Activated CD4-positive, alpha-beta T cell treated with anti-CD3 and anti-CD28 coated beads for 4 hours (primary cell): ENCODE data around the gene TMPRSS7.

Source experiments
- DNase-seq, 2 donors: peaks; one replicate each; pipeline ENCODE4 v3.0.0-alpha.2; 2020

TMPRSS7 gene, protein sequence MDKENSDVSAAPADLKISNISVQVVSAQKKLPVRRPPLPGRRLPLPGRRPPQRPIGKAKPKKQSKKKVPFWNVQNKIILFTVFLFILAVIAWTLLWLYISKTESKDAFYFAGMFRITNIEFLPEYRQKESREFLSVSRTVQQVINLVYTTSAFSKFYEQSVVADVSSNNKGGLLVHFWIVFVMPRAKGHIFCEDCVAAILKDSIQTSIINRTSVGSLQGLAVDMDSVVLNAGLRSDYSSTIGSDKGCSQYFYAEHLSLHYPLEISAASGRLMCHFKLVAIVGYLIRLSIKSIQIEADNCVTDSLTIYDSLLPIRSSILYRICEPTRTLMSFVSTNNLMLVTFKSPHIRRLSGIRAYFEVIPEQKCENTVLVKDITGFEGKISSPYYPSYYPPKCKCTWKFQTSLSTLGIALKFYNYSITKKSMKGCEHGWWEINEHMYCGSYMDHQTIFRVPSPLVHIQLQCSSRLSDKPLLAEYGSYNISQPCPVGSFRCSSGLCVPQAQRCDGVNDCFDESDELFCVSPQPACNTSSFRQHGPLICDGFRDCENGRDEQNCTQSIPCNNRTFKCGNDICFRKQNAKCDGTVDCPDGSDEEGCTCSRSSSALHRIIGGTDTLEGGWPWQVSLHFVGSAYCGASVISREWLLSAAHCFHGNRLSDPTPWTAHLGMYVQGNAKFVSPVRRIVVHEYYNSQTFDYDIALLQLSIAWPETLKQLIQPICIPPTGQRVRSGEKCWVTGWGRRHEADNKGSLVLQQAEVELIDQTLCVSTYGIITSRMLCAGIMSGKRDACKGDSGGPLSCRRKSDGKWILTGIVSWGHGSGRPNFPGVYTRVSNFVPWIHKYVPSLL

DNA sequence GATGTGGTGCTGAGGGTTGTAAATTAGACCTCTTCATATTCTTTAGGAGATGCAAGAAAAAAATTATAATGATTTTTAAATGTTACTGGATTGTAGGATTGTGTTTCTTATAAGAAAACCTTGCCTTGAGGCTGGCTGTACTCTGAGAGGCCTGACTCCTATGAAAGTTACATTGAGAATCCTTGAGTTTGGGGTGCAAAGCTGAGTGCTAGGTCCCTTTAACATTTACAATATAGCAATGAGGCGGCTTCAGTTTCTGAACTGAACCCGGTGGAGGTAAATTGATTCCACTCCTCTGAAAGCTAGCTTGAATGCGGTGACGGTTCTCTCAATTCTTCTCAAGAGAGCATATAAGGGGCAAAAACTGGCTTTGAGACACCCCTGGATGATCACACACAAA lies at the start of gene TMPRSS7:
TMPRSS7 (plus strand) TSS at position 301 of the 400 bp plus-strand sequence. CDS start 110 bp downstream, outside the sequence.
- no peak for DNase-seq

DNA sequence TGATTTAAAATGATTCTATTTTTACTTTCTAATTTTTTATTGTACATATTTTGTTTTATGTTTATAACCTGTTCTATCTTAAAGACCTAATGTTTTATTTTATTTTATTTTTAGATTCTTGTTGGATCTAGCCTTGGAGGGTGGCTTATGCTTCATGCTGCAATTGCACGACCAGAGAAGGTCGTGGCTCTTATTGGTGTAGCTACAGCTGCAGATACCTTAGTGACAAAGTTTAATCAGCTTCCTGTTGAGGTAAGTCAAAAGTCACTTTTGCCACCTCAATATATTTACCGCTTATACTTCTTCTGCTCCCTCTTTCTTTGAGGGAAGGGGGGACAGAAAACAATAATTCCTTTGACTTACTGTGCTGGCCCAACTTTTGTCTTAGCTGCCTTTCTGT lies 47.7 kb upstream of the TMPRSS7 start:
- no peak for DNase-seq

- DNase-seq = no peak
Measured at GRCh38 chr3:111989061-111989678, 45.4 kb upstream of the TMPRSS7 start.

DNA sequence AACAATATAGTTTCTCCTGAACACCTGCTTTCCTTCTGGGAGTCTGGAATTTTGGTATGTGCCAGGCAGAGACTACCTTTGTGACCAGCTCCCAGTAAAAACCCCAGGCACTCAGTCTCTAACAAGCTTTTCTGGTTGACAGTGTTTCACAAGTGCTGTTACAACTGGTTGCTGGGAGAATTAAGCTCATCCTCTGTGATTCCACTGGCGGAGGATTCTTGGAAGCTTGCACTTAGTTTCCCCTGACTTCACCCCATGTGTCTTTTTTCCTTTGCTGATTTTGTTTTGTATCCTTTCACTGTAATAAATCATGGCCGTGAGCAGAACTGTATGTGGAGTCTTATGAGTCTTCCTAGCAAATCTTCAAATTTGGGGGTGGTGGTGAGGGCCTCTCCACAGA lies 41.5 kb upstream of the TMPRSS7 start:
- DNase-seq = no peak

- no peak for DNase-seq
Measured at GRCh38 chr3:111998636-111999483, 35.7 kb upstream of the TMPRSS7 start, which contains the start of gene TAGLN3. Gene TAGLN3, plus strand, starts transcription at chr3:111998922. Its CDS starts 501 bp downstream, at chr3:111999423.

DNA sequence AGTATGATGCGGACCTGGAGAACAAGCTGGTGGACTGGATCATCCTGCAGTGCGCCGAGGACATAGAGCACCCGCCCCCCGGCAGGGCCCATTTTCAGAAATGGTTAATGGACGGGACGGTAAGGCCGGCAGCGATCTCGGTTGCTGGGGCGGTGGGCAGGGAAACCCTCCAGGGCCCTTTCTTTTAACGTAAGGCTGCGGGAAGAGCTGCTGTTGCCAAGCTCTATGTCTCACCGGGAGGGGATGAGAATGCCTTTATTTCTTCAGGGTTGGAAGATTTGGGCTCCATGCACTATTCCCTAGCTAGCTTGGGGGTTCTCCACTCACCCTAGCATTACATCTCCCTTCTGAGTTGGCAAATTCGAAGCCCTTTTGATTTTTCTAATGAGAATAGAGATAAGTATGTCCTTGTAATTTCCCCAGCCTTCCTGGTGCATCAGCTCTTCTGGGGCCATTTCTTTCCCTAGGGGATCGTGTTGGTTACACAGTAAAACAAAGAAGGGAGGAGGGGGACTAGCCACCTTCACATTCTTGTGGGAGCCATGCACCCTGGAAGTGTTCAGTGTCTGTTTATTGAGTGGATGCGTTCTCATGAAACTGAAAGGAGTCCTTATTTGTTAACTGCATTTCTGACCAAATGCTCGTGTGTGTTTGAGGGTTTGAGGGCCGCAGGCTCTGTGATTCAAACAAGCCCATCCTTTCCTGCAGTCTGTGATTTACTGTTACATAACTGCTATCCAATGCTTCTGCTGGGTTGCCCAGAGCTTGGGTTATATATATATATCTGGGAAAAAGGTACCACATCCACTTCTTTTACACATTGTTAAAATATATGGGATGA lies 34.8 kb upstream of the TMPRSS7 start:
- no peak for DNase-seq

GRCh38 chr3:112000367-112000771 lies 34.2 kb upstream of the TMPRSS7 start:
- no peak for DNase-seq

- no peak for DNase-seq
Measured at GRCh38 chr3:112000966-112001365, 33.6 kb upstream of the TMPRSS7 start.

DNA sequence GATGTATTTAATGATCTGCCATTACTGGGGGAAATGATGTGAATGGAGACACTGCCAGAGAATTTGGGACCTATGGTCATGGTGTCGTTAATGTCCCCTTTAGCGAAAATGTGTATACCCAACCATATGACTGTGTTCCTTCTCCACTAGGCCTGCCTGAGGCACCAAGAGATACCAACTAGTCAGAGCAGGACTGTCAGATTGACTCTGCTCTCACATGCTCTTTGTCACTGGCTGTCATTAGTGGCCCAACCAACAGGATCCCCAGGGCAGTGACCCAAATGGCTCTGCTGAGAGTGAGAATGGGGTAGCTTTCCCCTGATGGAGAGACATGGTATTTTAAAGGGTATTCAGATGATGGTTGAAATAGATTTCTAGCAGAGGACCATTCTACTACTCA lies 33.0 kb upstream of the TMPRSS7 start:
- no peak for DNase-seq

DNA sequence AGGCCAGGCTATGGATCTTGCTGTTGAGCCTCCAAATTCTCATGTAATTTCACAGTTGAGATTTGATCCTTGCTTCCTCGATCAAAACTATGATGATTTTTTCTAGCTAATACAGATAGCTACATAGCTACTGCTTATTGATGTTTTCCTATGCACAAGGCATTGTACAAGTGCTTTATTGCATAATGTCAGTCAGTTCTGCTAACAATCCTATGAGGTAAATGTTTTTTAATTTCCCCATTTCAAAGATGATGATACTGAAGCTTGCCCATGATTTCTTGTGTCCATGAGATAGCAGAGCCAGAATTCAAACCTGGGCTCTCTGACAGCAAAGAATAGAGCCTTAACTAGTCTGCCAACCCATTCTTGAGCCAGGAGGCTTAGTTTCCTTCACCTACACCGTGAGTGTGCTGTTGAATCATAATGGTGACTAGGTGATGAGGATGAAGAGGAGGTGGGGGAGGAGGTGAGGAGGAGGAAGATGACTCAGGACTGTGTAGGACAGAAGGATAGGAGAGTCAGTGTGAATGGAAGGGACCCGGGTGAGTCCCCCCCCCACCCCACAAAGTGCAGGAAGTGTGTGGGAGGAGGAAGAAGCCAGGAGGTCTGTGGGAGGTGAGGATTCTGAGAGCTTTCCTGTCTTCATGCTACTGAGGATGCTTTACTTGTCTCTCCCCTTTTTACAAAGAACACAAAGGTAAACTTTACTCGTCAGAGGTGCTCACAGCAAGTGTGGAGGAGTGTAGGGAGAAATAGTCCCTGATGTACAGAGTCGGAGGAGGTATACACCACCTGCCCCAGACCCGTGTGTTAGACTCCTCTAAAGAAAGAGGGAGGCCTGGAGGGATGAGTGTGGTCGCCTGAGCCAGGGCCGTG lies 32.2 kb upstream of the TMPRSS7 start:
- peak; percentile 70 to 73 for DNase-seq

DNA sequence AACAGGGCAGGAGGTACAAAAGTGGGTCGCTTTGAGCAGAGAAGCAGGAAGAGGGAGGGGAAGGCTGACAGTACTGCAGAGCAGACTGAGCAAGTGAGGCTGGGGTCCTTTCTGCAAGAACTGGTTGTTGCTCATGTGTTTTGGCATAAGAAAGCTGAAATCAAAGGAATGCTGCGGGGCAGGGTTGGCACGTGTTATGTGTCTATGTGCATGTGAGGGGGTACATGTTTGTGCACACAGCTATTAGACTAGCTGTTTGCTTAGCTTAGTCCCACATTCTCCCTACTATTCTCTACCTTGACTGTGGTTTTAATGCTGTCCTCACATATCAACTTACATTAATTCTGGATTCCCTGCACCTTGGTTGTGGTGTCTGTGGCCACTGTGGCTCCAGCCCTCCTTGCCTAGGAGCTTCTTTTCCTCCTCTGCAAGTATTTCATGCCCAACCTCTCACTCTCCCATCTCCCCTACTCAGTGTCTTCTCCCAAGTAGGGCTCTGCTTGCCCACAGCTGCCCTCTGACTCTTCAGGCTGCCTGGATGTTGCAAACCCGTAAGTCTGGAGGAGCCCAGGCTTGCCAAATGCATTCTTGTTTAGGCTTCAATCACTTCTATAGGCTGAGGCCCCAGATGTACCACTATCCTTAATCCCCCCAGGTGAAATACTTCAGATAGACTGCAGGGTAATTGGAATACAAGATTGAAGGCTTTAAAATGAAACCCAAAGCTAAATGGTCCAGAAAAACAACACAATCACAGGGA lies 31.0 kb upstream of the TMPRSS7 start:
- DNase-seq = no peak

DNA sequence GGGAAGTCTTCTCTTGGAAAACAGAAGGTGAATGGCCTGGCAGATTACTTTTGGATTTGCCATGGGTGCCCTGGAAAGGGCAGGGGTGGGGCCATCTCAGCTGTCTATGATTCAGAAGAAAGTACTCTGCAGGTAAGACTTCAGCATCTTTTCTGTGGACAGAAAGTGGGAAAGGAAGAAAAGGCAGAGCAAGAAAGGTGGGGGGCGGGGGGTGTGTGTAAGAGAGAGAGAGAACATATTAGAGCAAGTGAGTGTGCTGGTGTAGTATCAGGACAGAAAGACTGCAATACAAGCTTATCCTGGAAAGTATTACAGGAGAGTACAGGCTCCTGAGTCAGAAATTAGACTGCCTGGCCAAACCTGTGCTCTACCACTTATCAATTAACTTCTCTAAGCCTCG lies 30.3 kb upstream of the TMPRSS7 start:
- DNase-seq = no peak

GRCh38 chr3:112004669-112005068 lies 29.9 kb upstream of the TMPRSS7 start:
- DNase-seq = no peak

DNA sequence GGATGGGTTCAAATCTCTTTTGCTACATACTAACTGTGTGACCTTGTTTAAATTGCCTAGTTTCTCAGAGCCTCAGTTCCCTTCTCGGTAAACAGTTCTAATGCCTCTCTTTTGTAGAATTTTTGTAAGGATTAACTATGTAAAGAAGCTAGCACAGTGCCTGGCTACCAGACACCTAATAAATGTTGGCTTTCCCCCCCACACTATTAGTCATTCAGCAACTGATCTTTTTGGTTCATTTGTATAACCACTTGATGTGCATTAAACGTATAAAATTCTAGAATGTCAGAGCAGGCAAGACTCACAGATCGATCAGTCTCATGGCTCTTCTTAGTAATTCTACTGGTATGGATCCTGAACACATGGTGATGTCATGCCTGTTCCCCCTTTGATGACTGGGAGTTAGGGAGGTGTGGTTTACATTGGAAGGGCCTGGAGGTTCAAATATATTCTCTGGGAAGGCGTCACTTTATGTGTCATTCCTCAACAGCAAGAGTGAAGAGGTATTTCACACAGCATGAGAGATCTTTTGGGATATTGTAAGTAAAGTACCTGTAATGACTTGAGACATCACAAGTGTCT lies 29.4 kb upstream of the TMPRSS7 start:
- no peak for DNase-seq

- DNase-seq = no peak
Measured at GRCh38 chr3:112007633-112008032, 26.9 kb upstream of the TMPRSS7 start.

- no peak for DNase-seq
Measured at GRCh38 chr3:112009670-112010069, 24.9 kb upstream of the TMPRSS7 start.

- no peak for DNase-seq
Measured at GRCh38 chr3:112010636-112011035, 23.9 kb upstream of the TMPRSS7 start.

DNA sequence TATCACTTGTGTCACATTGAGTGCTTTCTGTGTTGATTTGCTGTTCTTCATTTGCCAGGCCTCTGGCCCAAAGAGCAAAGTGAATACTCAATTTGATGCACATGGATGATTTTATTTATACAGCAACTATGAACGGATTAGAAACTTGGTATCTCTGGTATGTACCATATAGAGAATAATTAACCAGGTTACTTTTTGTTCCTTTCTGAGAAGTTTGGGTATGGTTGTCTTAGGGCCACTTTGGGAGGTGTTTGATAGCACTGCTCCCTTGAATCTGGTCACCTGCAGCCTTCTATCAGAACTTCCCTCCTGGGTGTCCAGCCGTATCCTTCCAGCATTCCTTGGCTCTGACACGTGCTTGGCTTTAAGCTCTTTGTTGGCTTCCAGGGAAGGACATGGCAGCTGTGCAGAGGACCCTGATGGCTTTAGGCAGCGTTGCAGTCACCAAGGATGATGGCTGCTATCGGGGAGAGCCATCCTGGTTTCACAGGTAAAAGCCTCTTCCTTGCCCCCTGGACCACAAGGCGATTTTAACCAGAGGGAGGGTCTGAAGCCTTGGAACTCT lies 23.1 kb upstream of the TMPRSS7 start:
- no peak for DNase-seq
